ENCODE data around the gene CTNNB1.

Gene CTNNB1

GRCh38 chr3:41288785-41289184, 89.5 kb downstream of the CTNNB1 start:
- DNase-seq (ENCODE audit: low read depth in 1 of 2, low spot score in 1 of 2) = no peak
- H3K27me3 ChIP-seq (ENCODE audit: insufficient read depth, poor library complexity, severe bottlenecking) = no peaks in the 10 kb centered on the region
- no peak overlapping the region for H3K4me3 ChIP-seq (replicated peaks; ENCODE audit: insufficient read depth, low read length)
- TF ChIP-seq SPI1 (IDR thresholded peaks at IDR 0.05; ENCODE audit: borderline replicate concordance, low read depth) = no peak
- TF ChIP-seq POLR2AphosphoS5 (IDR thresholded peaks at IDR 0.05; ENCODE audit: low read depth) = no peak
- H3K27ac ChIP-seq (replicated peaks) = no peak overlapping the region
